HL-60 (cell line): ENCODE data around the gene PAX5.

Source experiments
- GABPA ChIP-seq: IDR thresholded peaks from 2 replicates; pipeline ENCODE4 v1.6.1; 2012; ENCODE audit warnings: low read depth
- TF ChIP-seq, protein P1 (sequence below): IDR thresholded peaks from one replicate; pipeline ENCODE4 v1.5.1; 2011; ENCODE audit warnings: low read length, control low read depth, inconsistent platforms; ENCODE audit not compliant: insufficient read depth

GRCh38 chr9:37034305-37034937, 353 bp upstream of the PAX5 start:
- TF ChIP-seq, protein P1, sequence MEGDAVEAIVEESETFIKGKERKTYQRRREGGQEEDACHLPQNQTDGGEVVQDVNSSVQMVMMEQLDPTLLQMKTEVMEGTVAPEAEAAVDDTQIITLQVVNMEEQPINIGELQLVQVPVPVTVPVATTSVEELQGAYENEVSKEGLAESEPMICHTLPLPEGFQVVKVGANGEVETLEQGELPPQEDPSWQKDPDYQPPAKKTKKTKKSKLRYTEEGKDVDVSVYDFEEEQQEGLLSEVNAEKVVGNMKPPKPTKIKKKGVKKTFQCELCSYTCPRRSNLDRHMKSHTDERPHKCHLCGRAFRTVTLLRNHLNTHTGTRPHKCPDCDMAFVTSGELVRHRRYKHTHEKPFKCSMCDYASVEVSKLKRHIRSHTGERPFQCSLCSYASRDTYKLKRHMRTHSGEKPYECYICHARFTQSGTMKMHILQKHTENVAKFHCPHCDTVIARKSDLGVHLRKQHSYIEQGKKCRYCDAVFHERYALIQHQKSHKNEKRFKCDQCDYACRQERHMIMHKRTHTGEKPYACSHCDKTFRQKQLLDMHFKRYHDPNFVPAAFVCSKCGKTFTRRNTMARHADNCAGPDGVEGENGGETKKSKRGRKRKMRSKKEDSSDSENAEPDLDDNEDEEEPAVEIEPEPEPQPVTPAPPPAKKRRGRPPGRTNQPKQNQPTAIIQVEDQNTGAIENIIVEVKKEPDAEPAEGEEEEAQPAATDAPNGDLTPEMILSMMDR: peak; percentile 38
- no peak for TF ChIP-seq GABPA
